ENCODE data around the gene KCTD11.

The KCTD11 gene

GRCh38 chr17:7380321-7380720 is 28.4 kb downstream of the KCTD11 start:
- DNase-seq, result peak; percentile 55

GRCh38 chr17:7380855-7381683 is 29.1 kb downstream of the KCTD11 start, which contains the start of gene TNK1:
TSS of gene TNK1 (plus strand) at chr17:7381089. CDS start at chr17:7382927, 1,838 bp downstream.
- no peak for DNase-seq

- DNase-seq, result no peak
Observed at GRCh38 chr17:7382901-7383300, 30.9 kb downstream of the KCTD11 start.

GRCh38 chr17:7383371-7383741 is 31.4 kb downstream of the KCTD11 start:
- DNase-seq, result no peak

- DNase-seq, result peak; percentile 61
Observed at GRCh38 chr17:7383742-7384488, 32.0 kb downstream of the KCTD11 start.

- no peak for DNase-seq
Observed at GRCh38 chr17:7384489-7385081, 32.6 kb downstream of the KCTD11 start.

- no peak for DNase-seq
Observed at GRCh38 chr17:7388856-7389255, 36.9 kb downstream of the KCTD11 start.

GRCh38 chr17:7389924-7390910 is 38.3 kb downstream of the KCTD11 start:
- DNase-seq, result no peak

GRCh38 chr17:7391307-7391706 is 39.3 kb downstream of the KCTD11 start:
- no peak for DNase-seq

- no peak for DNase-seq
Observed at GRCh38 chr17:7392696-7393612, 41.0 kb downstream of the KCTD11 start.

- no peak for DNase-seq
Observed at GRCh38 chr17:7393613-7394451, 41.9 kb downstream of the KCTD11 start.

- DNase-seq, result peak; percentile 93
Observed at GRCh38 chr17:7394452-7395191, 42.7 kb downstream of the KCTD11 start, which contains the start of gene PLSCR3. TSS of gene PLSCR3 (minus strand) at chr17:7394525. CDS start at chr17:7394110, 415 bp downstream.

- no peak for DNase-seq
Observed at GRCh38 chr17:7396147-7396546, 44.2 kb downstream of the KCTD11 start.

GRCh38 chr17:7398612-7399011 is 46.6 kb downstream of the KCTD11 start:
- DNase-seq, result no peak

- DNase-seq, result no peak
Observed at GRCh38 chr17:7403043-7403726, 51.2 kb downstream of the KCTD11 start.

- DNase-seq, result no peak
Observed at GRCh38 chr17:7403727-7403976, 51.7 kb downstream of the KCTD11 start.

GRCh38 chr17:7403977-7404736 is 52.2 kb downstream of the KCTD11 start, which contains the start of gene TMEM256:
TSS of gene TMEM256 (minus strand) at chr17:7404097. CDS start at chr17:7404084, 13 bp downstream.
- peak; percentile 100 for DNase-seq
